ENCODE measurements around the gene ATF7IP.

- TF ChIP-seq CTCF (conservative IDR thresholded peaks at IDR 0.05; ENCODE audit: low read length) = no peak
- TF ChIP-seq EZH2phosphoT487 (IDR thresholded peaks at IDR 0.05; ENCODE audit: borderline replicate concordance, low read depth, low read length) = no peak
Observed at GRCh38 chr12:14393751-14394150, 28.3 kb downstream of the ATF7IP start.
